Measurements from ENCODE around the gene SP140.
"Not testable (repeated sequence)": the region's sequence is repeated elsewhere in the genome, so short reads cannot be mapped to it uniquely, and the experiment has no call there.

Gene SP140

GRCh38 chr2:230299618-230300017 lies 74.1 kb downstream of the SP140 start:
- no peak for DNase-seq

GRCh38 chr2:230305416-230306275 lies 80.1 kb downstream of the SP140 start:
- no peak for DNase-seq

- no peak for DNase-seq
Measured at GRCh38 chr2:230306474-230306873, 80.9 kb downstream of the SP140 start.

GRCh38 chr2:230307485-230307884 lies 81.9 kb downstream of the SP140 start:
- no peak for DNase-seq

- no peak for DNase-seq
Measured at GRCh38 chr2:230308402-230309000, 83.0 kb downstream of the SP140 start.

- DNase-seq, result not testable (repeated sequence)
Measured at GRCh38 chr2:230310792-230311191, 85.3 kb downstream of the SP140 start.

- DNase-seq, result not testable (repeated sequence)
Measured at GRCh38 chr2:230311634-230312033, 86.1 kb downstream of the SP140 start.

- DNase-seq, result no peak
Measured at GRCh38 chr2:230312638-230313037, 87.1 kb downstream of the SP140 start.

GRCh38 chr2:230317366-230317765 lies 91.8 kb downstream of the SP140 start:
- DNase-seq, result no peak

GRCh38 chr2:230318190-230319121 lies 92.9 kb downstream of the SP140 start:
- DNase-seq, result no peak

- no peak for DNase-seq
Measured at GRCh38 chr2:230319211-230319862, 93.8 kb downstream of the SP140 start.

GRCh38 chr2:230321031-230321430 lies 95.5 kb downstream of the SP140 start:
- DNase-seq, result no peak

GRCh38 chr2:230322561-230323384 lies 97.2 kb downstream of the SP140 start:
- DNase-seq, result no peak

- DNase-seq, result no peak
Measured at GRCh38 chr2:230323385-230324106, 98.0 kb downstream of the SP140 start.

- no peak for DNase-seq
Measured at GRCh38 chr2:230324503-230324902, 99.0 kb downstream of the SP140 start.

- no peak for DNase-seq
Measured at GRCh38 chr2:230325316-230326243, 100.0 kb downstream of the SP140 start.

- DNase-seq, result no peak
Measured at GRCh38 chr2:230326453-230327417, 101.2 kb downstream of the SP140 start, which contains the start of gene SP140L. Gene SP140L, plus strand, starts transcription at chr2:230327193. Its CDS starts 77 bp downstream, at chr2:230327270.

GRCh38 chr2:230327418-230328154 lies 102.0 kb downstream of the SP140 start:
- no peak for DNase-seq

Measured in NCI-H510A treated with DMSO at 0.1 percent for 48 hours (cell line).